NCI-H1694 treated with DMSO at 0.1 percent for 48 hours (cell line): ENCODE data around the gene OXSR1.
"Not testable (repeated sequence)": the region's sequence is repeated elsewhere in the genome, so short reads cannot be mapped to it uniquely, and the experiment has no call there.

Source experiments
- DNase-seq: peaks from one replicate; lab custom pipeline; 2025; lab: John Stamatoyannopoulos, UW

OXSR1 gene

DNA sequence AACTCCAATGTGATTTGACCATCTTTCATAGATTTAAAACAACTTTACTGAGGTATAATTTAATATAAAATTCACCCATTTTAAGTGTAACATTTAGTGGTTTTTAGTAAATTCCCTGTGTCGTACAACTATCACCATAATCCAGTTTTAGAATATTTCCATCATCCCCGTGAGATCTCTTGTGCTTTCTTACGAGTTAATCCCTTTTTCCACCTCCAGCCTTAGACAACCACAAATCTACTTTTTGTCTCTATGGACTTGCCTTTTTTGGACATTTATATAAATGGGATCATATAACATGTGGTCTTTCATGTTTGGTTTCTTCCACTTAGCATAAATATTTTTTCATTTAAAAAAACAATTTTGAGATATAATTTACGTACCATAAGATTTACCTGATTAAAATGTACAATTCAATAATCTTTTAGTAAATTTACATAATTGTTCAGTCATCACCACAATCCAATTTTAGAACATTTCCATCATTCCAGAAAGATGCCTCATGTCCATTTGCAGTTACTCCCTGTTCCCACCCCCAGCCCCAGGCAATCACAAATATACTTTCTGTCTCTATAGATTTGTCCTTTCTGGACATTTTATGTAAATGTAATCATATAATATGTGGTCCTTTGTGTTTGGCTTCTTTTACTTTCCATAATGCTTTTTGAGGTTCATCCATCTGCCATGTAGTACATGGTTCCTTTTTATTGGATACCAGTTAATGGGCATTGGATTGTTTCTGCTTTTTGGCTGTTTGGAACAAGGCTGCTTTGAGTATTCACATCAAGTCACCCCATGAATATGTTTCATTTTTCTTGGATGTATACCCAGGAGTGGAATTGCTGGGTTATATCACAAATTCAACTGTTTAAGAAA lies 3.1 kb downstream of the OXSR1 start:
- no peak for DNase-seq

DNA sequence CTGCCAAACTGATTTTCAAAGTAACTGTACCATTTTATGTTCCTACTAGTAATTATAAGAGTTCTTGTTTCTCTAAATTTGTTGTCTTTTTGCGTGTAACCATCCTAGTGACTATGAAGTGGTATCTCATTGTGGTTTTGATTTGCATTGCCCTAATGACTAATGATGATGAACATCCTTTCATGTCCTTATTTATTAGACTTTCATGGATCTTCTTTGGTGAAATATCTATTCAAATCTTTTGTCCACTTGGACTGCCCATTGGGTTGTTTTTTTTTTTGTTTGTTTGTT lies 3.6 kb downstream of the OXSR1 start:
- DNase-seq = no peak

DNA sequence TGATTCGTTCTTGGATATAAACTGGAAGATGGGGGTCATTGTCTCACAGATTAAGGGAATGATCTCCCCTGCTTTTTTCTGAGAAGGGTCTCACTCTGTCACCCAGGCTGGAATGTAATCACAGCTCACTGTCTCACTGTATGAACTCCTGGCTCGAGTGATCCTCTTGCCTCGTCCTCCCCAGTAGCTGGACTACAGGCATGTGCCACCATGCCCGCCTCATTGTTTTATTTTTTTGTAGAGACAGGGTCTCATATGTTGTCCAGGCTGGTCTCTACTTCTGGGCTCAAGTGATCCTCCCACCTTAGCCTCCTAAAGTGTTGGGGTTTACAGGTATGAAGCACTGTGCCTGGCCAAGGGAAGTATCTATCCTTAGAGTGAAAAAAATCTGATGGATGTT lies 5.4 kb downstream of the OXSR1 start:
- DNase-seq = no peak

DNA sequence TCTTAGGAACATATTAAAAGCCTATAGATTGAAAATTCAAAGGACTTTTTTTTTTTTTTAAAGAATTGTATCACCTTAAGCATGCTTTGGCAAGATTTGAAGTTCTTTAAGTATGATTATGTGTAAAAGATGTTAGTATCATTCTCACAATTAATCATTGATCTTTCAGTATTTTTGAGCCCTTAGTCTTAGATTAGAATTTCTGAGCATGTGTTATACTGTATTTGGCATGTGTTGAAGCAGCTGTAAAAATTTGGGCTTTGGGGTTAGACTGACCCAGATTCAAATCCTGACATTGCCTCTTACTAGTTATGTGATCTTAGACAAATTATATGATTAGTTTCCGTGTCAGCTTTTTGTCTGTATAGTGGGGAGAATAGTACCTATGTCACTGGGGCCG lies 6.3 kb downstream of the OXSR1 start:
- no peak for DNase-seq

DNA sequence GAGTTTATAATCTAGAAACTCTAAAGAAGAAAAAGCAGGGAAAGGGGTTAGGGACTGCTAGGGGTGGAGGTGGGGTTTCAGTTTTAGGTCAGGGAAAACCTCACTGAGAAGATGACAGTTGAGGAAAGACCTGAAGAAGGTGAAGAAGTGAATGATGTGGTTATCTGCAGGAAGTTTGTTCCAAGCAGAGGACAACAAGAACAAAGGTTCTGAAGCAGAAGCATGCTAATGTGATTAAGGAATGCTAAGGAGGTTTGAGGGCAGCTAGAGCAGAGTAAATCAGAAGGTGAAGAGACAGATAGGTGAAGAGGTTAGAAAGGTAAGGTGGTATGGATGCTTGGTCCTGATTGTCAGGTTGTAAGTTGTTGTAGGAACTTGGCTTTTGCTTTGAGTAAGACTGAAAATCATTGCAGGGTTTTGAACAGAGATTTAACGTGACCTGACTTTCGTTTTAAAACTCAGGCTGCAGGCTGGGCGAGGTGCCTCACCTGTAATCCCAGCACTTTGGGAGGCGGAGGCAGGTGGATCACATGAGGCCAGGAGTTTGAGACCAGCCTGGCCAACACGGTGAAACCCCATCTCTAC lies 8.6 kb downstream of the OXSR1 start:
- no peak for DNase-seq

DNA sequence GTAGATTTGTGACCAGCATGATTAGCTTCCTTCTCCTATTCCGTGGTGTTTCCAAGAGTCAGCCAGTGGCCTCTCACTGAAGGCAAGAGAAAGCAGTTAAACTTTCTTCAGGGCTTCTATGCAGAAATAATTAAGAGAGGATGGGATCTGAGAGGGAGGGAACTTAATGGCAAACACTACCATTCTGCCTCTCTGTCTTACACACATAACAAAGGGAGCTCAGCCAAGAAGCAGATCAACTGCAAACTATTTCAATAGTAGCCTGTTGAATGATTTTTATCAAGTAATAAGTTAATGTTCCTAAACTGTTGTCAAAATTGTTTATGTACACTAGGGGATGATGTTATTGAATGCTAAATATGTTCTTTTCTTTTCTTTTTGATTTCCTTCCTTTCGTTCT lies 11.8 kb downstream of the OXSR1 start:
- no peak for DNase-seq

DNA sequence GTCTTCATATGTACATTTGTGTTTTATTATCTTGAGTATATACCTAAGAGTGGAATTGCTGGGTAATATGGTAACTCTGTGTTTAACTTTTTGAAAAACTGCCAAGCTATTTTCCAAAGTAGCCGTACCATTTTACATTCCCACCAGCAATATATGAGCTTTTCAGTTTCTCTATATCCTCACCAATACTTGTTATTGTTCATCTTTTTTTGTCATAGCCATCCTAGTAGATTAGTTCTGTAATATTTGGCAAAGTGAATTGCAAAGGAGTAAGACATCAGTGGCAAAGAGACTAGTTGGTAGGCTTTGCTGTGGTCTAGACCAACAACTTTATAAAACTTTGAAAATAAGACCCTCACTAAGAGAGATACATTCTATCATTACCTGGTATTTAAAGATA lies 21.4 kb downstream of the OXSR1 start:
- no peak for DNase-seq

DNA sequence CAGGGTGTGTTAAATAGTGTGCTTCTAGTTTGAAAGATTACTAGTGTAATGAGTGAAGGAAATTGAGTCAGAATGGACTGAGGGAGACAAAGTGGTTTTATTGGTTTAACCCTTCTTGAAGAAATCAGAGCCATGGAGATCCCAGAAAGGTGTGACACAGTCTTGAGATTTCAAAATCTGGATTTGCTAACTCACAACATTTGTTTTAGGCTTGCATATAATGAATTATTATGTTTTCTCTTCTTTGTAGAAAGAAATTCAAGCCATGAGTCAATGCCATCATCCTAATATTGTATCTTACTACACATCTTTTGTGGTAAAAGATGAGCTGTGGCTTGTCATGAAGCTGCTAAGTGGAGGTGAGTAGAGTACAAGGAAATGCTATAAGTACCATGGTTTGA lies 25.1 kb downstream of the OXSR1 start:
- DNase-seq = no peak

DNA sequence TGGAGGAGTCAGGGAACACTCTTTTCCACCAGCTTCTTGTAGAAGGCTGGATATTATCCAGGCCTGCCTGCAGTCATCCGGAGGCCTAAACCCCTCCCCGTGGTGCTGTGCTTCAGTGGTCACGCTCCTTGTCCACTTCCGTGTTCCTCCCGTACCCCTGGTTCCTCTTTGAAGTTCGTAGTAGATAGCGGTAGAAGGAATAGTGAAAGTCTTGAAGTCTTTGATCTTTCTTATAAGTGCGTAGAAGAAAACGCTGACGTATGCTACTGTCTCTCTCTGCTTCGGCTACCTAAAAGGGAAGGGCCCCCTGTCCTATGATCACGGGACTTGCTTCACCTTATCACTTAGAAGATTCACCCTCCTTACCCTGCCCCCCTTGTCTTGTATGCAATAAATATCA lies 37.6 kb downstream of the OXSR1 start:
- not testable (repeated sequence) for DNase-seq

DNA sequence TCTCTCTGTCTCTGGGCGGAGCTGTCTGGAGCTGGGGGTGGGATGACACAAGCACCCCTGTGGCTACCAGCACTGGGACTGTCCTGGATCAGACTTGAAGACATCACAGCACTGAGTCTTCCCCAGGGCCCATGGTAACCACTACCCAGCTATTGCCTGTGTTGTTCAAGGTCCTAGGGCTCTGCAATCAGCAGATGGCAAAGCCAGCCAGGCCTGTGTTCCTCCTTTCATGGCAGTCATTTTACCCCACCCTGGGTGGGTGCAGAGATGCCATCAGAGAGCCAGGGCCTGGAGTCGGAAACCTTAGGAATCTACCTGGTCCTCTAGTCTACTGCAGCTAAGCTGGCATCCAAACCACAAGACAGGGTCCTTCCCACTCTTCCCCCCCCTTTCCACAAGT lies 38.4 kb downstream of the OXSR1 start:
- no peak for DNase-seq

DNA sequence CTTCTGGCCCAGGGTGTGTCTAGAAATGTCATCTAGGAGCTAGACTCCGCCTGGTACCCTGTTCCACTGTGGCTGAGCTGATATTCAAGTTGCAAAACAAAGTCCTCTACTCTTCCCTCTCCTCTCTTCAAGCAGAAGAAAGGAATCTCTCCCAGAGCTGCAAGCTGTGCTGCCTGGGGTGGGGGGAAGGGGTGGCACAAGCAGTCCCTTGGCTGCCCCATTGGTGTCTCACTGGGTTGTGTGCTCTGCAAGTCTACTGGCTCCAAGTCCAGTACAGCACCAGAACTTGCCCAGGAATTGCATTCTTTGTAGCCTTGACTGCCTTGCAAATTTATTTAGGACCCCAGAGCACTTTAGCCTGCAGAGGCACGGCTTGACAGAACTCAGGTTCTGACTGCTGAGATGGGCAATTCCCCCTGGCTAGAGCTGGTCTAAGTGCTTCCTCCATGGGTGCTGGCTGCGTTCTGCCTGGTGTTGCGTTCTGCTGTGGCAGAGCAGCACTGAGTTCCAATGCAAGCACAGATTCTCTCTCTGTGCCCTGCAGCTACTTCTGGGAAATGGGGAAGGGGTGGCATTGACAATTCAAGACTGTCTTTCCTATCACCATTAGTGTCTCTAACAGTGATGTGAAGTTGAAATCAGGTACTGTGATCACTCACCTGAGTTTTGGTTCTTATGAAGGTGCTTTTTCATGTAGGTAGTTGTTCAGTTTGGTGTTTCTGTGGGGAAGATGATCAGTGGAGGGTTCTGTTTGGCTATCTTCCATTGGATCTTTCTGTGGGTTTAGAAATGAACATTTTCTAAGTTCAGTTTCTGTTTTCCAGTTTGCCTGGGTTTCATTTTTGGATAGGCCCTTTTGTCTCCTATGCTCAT lies 39.5 kb downstream of the OXSR1 start:
- DNase-seq = no peak

DNA sequence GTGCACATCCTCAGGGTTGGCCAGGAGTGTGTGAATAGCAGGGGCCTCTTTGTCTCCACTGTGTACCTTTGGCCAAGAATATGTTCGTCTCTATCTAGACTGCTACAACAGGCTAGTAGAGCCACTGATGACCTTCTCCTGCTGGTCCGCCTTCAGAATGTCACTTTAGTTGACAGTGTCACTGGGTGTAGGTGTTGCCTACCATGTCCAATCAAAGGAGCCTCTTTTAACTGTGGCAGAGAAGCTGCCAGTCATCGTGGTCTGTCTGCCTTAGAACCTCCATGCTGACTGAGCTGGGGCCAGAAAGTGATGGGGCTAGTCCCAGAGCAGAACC lies 40.1 kb downstream of the OXSR1 start:
- DNase-seq = no peak

DNA sequence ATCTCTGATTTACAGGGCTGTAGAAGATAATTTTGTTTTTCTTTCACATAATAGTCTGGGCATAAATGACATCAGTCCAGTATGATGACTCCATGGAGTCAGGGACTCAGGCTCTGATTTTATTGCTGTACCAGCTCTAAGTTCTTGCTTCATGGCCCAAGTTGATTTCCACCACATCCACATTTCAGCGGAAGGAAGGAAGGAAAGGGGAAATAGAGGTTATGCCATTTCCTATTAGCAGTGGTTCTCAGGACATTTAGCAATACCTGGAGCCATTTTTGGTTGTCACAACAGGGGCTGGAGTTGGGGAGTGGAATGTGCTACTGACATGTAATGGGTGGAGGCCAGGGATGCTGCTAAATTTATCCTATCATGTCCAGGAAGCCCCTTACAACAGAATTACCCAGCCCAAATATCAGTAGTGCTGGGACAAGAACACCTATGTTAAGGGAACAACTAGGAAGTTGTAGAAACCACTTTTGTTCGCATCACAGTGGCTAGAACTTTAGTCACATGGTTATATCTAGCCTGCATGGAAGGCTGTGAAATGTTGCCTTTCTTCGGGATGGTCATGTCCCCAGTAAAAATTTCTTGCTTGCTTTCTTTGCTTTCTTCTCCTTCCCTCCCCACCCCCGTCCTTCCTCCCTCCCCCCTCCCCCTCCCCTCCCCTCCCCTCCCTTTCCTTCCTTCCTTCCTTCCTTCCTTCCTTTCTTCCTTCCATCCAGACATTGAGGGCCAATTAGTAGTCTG lies 42.1 kb downstream of the OXSR1 start:
- DNase-seq = no peak

DNA sequence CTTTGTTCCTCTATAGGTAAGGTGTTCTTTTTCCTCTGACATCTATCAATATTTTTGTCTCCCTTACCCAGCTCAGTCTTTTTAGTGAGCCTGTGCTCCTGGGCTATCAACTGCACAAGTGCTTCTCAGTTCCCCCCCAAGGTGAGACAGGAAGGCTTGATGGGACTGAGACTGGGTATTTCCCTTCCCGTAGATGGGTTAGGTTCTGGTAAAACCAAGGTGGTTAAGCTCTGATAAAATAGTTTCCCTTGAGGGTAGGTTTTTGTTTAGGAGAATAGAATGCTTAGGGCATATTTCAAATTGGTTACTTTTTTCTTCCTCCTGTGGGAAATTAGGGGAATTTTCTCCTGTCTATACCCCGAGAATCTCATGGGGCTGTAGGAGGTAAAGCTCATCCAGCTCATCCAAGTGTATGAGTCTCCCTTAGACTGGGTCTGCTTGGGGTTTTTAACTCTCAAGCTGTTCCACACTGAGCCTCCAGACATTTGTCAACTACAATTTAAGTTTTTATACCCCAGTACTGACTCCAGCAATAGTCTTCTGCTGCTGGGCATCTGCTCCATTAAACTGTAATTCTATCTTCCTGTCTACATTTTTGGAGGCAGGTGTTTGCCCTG lies 44.9 kb downstream of the OXSR1 start:
- no peak for DNase-seq

DNA sequence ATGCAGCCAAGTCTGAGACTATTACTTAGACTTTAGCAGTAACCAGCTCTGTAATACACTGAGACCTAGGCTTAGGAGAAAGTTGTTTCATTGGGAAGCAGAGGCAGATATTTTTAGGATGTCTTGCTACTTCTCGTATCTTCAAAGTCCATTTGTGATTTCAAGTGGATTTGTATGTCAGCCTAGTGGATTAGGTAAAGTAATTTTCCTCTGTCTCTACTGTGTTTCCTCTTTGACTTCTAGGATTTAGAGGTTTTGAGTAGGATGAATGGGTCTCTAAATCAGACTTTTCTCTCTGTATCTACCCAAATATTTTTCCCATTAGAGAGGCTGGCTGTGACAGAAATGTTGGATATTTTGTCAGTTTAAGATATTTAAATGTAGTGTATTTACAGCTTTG lies 46.8 kb downstream of the OXSR1 start:
- no peak for DNase-seq

DNA sequence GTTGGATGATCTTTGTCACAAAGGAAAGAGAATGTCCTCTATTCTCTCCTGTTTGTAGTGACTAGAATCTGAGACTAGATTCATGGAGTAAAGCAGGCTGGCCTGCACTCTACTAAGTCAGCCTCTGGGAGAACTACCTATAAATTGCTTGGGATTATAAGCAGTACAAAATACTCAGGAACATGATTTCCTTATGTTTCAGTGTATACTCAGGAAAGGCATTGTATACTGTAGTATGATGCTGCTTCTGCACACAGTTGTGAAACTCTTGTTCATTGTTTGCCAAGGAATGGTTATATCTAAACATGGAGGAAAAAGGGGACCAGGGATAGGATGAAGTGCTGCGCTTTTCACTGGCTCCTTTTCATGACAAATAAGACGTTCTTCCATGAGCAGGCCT lies 49.2 kb downstream of the OXSR1 start:
- no peak for DNase-seq

DNA sequence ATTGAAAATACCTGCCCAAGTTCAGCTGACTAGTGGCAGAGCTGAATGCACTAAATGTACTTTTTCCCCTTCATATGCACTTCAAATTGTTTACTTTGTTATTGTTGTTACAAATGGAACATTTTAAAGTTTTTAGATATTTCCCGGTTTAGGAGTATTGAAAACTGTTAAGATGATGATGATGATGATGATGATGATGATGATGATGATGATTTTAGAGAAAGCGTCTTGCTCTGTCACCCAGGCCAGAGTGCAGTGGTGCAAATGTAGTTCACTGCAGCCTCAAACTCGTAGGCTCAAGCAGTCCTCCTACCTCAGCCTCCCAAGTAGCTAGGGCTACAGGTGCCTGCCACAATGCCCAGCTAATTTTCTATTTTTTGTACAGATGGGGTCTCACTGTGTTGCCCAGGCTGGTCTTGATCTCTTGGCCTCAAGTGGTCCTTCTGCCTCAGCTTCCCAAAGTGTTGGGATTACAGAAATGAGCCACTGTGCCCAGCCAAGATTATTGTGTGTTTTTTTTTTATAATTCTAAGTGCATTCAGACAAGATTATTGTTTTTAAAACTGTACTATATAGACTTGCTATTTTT lies 54.4 kb downstream of the OXSR1 start:
- DNase-seq = no peak

DNA sequence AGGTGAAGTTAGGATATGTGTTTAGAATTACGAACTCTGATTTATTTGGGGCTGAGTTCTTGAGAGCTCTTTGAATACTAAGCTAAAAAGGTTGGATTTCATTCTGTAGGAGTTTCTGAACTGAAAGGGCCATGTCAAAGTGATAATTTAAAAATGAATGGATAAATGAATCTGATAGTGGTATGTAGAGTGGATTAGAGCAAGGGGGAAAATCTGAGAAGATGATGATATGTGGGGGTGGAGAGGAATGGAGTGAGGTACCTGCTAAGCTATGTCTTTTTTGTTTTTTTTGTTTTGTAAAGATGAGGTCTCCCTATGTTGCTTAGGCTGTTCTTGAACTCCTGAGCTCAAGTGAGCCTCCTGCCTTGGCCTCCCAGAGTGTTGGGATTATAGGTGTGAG lies 55.7 kb downstream of the OXSR1 start:
- DNase-seq = no peak

DNA sequence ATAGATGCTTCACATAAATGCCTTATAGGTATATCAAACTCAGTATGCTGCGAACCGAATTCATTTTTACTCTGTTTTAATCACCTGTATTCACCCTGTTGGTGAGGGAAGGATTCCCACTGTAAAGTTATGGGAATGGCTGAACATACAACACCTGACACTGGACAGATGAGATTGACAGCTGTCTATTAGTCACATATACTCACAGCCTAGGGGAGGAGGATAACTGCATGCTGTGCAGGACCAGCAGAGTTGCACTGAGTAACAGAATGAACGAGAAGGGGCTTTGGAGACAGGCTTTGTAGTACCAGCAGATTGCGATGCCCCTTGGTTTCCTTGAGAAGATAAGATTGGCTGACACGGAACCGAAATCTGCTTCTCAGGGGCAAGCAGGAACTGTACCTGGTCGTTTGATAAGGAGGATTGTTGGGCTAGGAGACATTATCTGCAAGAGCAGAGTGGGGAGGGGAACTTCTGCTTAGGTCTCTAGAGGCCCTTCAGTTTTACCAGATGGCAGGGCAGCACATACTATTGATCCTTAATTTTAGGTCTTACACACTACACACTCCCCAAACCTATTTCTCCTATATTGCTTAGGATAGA lies 56.8 kb downstream of the OXSR1 start:
- no peak for DNase-seq

DNA sequence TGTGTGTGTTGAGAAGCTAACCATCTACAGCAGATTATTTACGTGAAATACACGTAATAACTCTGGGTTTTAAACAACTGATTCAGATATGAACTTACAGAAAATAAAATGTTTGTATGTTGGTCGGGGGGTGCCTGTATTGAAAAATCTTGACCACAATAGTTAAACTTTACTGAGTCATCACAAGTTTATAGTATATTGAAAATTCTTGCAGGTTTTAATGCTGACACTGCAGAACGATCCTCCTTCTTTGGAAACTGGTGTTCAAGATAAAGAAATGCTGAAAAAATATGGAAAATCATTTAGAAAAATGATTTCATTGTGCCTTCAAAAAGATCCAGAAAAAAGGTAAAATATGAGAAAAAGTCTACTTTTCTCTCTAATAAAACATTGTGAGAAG lies 59.0 kb downstream of the OXSR1 start:
- no peak for DNase-seq

DNA sequence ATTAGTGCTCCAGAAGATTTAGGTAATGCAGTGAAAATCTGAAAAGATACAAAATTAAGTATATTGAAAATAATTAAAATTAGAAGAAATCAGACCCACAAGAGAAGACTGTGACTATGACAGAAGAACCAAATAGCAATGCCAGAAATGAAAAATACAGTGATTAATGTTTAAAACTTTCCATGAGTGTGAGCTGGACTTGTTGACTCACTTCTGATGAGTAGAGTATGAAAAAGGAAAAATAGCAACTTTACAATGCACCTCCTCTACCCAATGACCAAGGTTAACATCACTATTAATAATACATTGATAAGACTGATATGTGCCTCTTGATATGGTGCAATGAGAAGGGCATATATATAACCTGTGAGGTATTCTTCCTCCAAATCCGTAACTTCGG lies 60.9 kb downstream of the OXSR1 start:
- DNase-seq = no peak
